MM.1S (cell line): Measurements from ENCODE around the gene KCNMB2.

ENCODE experiments used
- EZH2 ChIP-seq: fragments of 300-600 bp; sonication (generic); optimal IDR thresholded peaks from 2 replicates; pipeline ENCODE3; 2017; ENCODE audit warnings: low read depth, mild to moderate bottlenecking, antibody characterized with exemption, low read length, mixed read lengths
- TF ChIP-seq, protein P1 (sequence below): fragments of 300-600 bp; sonication (generic); IDR thresholded peaks from 2 replicates; pipeline ENCODE4 v1.5.1; 2016; ENCODE audit warnings: antibody characterized with exemption, low read length, mixed read lengths

DNA sequence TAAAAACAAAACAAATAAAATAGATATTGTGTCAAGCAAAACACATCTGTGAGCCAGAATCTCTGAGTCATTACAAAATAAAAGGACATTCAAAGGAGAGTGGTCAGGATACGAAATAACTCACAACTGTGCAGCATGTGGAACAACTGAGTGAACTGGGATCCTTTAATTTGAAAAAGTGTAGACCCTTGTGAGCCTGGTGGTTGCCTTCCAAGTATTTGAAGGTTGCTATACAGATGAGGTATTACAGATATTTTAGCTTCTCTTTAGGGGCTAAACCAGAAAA, 26.7 kb downstream of the KCNMB2 start:
- TF ChIP-seq, protein P1, sequence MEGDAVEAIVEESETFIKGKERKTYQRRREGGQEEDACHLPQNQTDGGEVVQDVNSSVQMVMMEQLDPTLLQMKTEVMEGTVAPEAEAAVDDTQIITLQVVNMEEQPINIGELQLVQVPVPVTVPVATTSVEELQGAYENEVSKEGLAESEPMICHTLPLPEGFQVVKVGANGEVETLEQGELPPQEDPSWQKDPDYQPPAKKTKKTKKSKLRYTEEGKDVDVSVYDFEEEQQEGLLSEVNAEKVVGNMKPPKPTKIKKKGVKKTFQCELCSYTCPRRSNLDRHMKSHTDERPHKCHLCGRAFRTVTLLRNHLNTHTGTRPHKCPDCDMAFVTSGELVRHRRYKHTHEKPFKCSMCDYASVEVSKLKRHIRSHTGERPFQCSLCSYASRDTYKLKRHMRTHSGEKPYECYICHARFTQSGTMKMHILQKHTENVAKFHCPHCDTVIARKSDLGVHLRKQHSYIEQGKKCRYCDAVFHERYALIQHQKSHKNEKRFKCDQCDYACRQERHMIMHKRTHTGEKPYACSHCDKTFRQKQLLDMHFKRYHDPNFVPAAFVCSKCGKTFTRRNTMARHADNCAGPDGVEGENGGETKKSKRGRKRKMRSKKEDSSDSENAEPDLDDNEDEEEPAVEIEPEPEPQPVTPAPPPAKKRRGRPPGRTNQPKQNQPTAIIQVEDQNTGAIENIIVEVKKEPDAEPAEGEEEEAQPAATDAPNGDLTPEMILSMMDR, result no peak
- no peak for TF ChIP-seq EZH2
